OCI-LY7 (cell line): ENCODE data around the gene ADAMTS13.

Experiments used
- CTCF ChIP-seq: fragments of 200-600 bp; sonication (generic); conservative IDR thresholded peaks from 2 replicates; pipeline ENCODE4 v1.5.1; 2014; ENCODE audit warnings: mild to moderate bottlenecking, antibody characterized with exemption, low read length, moderate library complexity, mixed read lengths
- EZH2phosphoT487 ChIP-seq: fragments of 200-600 bp; sonication (generic); IDR thresholded peaks from 2 replicates; pipeline ENCODE4 v1.6.1; 2018; ENCODE audit warnings: low read depth, borderline replicate concordance, mild to moderate bottlenecking, mixed run types, antibody characterized with exemption, low read length, moderate library complexity, mixed read lengths

- peak; percentile 54 for TF ChIP-seq CTCF
- no peak for TF ChIP-seq EZH2phosphoT487
Observed at GRCh38 chr9:133396952-133397351, 25.2 kb upstream of the ADAMTS13 start.
